Fibroblast of lung (primary cell): ENCODE data around the gene KRT78. TPM values are rescaled to one million over a fixed set of nuclear protein-coding genes. Genes with fewer than 3 reads are reported as not detected.

Source experiments
- DNase-seq, 2 donors: peaks; one replicate each; pipeline versions ENCODE4 v3.0.0 to v3.0.0-alpha.2; 2010; ENCODE audit warnings: low read depth in 2 of 2
- H2AFZ ChIP-seq: 2 replicates; pipeline ENCODE4 v1.5.1; 2012; ENCODE audit warnings: low read length, control low read depth, inconsistent platforms
- H3K27ac ChIP-seq: 2 replicates; pipeline ENCODE4 v1.5.1; 2011; ENCODE audit warnings: low read length, control low read depth; ENCODE audit not compliant: insufficient read depth
- H3K27me3 ChIP-seq: 2 replicates; pipeline ENCODE4 v1.5.1; 2011; ENCODE audit warnings: mild to moderate bottlenecking, low read length; ENCODE audit not compliant: control insufficient read depth, insufficient read depth
- H3K36me3 ChIP-seq: 2 replicates; pipeline ENCODE4 v1.5.1; 2011; ENCODE audit warnings: low read length; ENCODE audit not compliant: control insufficient read depth, insufficient read depth
- H3K4me1 ChIP-seq: 2 replicates; pipeline ENCODE4 v1.5.1; 2011; ENCODE audit warnings: low read length; ENCODE audit not compliant: control insufficient read depth, insufficient read depth; ENCODE audit errors: extremely low read depth
- H3K4me2 ChIP-seq: 2 replicates; pipeline ENCODE4 v1.5.1; 2011; ENCODE audit warnings: low read length, control low read depth; ENCODE audit not compliant: insufficient read depth; ENCODE audit errors: extremely low read depth
- H3K4me3 ChIP-seq, 4 experiments: fragments of 200-600 bp in 1 of 4; sonication (generic) in 1 of 4; replicated peaks in 1 of 4; 2 replicates each; pipeline ENCODE4 v1.5.1; 2011 to 2016; ENCODE audit warnings: low read length in 4 of 4, low read depth in 3 of 4, mild to moderate bottlenecking in 3 of 4, control low read depth in 2 of 4, inconsistent platforms in 1 of 4, mixed read lengths in 1 of 4; ENCODE audit not compliant: insufficient read depth in 1 of 4; ENCODE audit errors: control extremely low read depth in 1 of 4
- H3K79me2 ChIP-seq: 2 replicates; pipeline ENCODE4 v1.5.1; 2012; ENCODE audit warnings: mild to moderate bottlenecking, low read length, inconsistent platforms; ENCODE audit not compliant: control insufficient read depth, insufficient read depth
- H3K9ac ChIP-seq: 2 replicates; pipeline ENCODE4 v1.5.1; 2011; ENCODE audit warnings: mild to moderate bottlenecking, low read length, control low read depth; ENCODE audit not compliant: insufficient read depth
- H3K9me3 ChIP-seq: 2 replicates; pipeline ENCODE4 v1.5.1; 2012; ENCODE audit warnings: low read depth, low read length; ENCODE audit not compliant: control insufficient read depth, insufficient read depth
- H4K20me1 ChIP-seq: 2 replicates; pipeline ENCODE4 v1.5.1; 2011; ENCODE audit warnings: low read length; ENCODE audit not compliant: control insufficient read depth, insufficient read depth; ENCODE audit errors: extremely low read depth
- EZH2 ChIP-seq: IDR thresholded peaks from 2 replicates; pipeline ENCODE4 v1.5.1; 2012; ENCODE audit warnings: low read length, control low read depth, mild to moderate bottlenecking; ENCODE audit errors: missing control alignments
- polyA plus RNA-seq, 2 donors: library from polyadenylated mRNA; depleted of rRNA in 1 of 2; stranded (reverse) in 1 of 2; unstranded in 1 of 2; fragments of >200 nt; gene quantifications; 2 replicates each; pipeline ENCODE4 v1.2.1, GENCODE V29; 2011 to 2012; ENCODE audit warnings: missing spikeins in 1 of 2
- total RNA-seq: library from RNA; depleted of rRNA; stranded (reverse); fragments of >200 nt; gene quantifications from 2 replicates; pipeline ENCODE4 v1.2.1, GENCODE V29; 2014
- TF ChIP-seq, protein P1 (sequence below), 2 donors: IDR thresholded peaks in 1 of 2; conservative IDR thresholded peaks in 1 of 2; 1 replicate in 1 of 2; 2 replicates in 1 of 2; pipeline ENCODE4 v1.5.1; 2011 to 2012; ENCODE audit warnings: low read length in 2 of 2, control low read depth in 1 of 2, inconsistent platforms in 1 of 2, low read depth in 1 of 2, mild to moderate bottlenecking in 1 of 2

The KRT78 gene
- total and polyA plus RNA-seq, 2 donors (not counting 1 experiment from before 2014, with no cell fraction given): not detected

DNA sequence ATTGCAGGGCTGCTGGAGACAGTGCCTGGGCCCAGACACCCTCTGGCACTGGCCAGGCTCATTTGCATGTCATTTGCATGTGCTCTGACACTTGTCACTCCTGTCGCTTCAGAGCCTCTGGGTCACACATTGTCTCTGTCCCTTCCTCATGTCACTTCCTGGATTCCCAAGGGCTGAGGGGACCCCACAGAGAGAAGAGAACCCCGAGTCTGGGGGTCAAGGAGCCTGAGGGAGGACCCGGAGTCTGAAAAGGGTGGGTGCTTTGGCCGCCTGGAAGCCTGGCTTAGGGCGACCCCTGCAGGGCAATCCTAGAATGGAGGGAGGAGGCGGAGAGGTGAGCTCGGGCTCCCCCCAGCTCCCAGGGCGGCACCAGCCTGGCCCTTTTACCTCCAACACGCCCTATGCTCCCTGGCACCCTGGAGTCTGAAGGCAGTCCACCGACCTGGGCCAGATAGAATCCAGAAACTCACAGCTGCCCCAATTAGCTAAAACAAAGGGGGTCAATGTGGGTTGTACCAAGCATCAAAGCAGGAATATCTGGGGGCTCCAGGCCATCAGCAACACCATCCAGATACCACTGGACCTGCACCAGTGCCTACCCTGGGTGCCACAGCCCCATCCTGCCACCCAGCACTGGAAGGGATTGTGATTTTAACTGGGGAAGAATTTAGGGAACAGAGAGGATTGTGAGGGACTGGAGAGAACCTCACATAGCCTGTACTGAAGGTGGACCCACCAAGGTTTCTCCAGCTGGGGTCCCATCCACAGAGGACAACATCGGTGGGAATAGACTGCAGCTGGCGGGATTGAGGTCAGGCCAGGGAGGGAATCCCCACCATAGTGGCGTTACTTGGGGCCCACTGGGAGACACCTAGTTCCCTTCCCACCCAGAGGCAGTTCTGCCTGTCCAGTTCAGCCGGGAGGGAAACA lies 21.8 kb upstream of the KRT78 start:
- peak in 1 of 2 donors; percentile 30 for DNase-seq
- Histone ChIP-seq H3K4me3 (no peak overlapping the region), H3K27me3 (no peaks in the 10 kb centered on the region), H3K9me3 (no peaks in the 10 kb centered on the region), H3K79me2 (no peaks in the 10 kb centered on the region), H3K9ac (no peak overlapping the region), H3K4me1 (peaks cover 34% of the 10 kb centered on the region), H3K36me3 (no peaks in the 10 kb centered on the region), H2AFZ (peak overlapping the region; percentile 12), H3K27ac (peak overlapping the region; percentile 82), H4K20me1 (no peaks in the 10 kb centered on the region), H3K4me2 (peak overlapping the region; percentile 56)
- TF ChIP-seq EZH2: no peak
- TF ChIP-seq, protein P1, sequence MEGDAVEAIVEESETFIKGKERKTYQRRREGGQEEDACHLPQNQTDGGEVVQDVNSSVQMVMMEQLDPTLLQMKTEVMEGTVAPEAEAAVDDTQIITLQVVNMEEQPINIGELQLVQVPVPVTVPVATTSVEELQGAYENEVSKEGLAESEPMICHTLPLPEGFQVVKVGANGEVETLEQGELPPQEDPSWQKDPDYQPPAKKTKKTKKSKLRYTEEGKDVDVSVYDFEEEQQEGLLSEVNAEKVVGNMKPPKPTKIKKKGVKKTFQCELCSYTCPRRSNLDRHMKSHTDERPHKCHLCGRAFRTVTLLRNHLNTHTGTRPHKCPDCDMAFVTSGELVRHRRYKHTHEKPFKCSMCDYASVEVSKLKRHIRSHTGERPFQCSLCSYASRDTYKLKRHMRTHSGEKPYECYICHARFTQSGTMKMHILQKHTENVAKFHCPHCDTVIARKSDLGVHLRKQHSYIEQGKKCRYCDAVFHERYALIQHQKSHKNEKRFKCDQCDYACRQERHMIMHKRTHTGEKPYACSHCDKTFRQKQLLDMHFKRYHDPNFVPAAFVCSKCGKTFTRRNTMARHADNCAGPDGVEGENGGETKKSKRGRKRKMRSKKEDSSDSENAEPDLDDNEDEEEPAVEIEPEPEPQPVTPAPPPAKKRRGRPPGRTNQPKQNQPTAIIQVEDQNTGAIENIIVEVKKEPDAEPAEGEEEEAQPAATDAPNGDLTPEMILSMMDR (conservative IDR thresholded peaks at IDR 0.05 in 1 of 2, IDR thresholded peaks at IDR 0.05 in 1 of 2; ENCODE audit: low read depth in 1 of 2, low read length in 2 of 2): peak; percentile 46 to 73

DNA sequence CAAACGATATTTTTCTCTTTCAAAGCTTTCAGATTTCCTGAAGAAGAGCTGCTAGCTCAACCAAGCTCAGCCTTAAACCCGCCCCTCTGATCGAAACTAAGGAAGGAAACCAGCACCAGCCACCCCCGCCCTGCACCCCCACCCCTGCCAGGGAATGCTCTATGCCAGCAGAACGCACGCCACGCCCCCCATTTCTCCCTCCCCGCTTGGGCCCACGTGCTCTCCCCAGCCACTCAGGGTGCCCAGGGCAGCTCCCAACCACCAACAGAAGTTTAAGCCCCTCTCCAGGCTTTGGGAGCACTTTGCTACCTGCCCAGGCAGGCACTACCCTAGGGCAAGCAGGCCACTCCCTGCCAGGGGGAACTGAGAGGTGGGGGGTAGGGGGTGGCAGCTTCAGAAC lies 18.8 kb upstream of the KRT78 start:
- Histone ChIP-seq H3K36me3 (no peaks in the 10 kb centered on the region), H3K4me1 (peaks cover 20% of the 10 kb centered on the region), H3K4me3 (no peak overlapping the region), H3K27me3 (no peaks in the 10 kb centered on the region), H2AFZ (no peak overlapping the region), H3K9me3 (no peaks in the 10 kb centered on the region), H3K79me2 (no peaks in the 10 kb centered on the region), H4K20me1 (no peaks in the 10 kb centered on the region), H3K4me2 (no peak overlapping the region), H3K9ac (no peak overlapping the region), H3K27ac (no peak overlapping the region)
- no peak for DNase-seq
- TF ChIP-seq EZH2: no peak
- TF ChIP-seq, protein P1 (conservative IDR thresholded peaks at IDR 0.05 in 1 of 2, IDR thresholded peaks at IDR 0.05 in 1 of 2; ENCODE audit: low read depth in 1 of 2, low read length in 2 of 2): no peak

GRCh38 chr12:52867152-52867551 lies 18.4 kb upstream of the KRT78 start:
- Histone ChIP-seq H3K36me3 (no peaks in the 10 kb centered on the region), H3K4me2 (no peak overlapping the region), H4K20me1 (no peaks in the 10 kb centered on the region), H3K9me3 (no peaks in the 10 kb centered on the region), H3K79me2 (no peaks in the 10 kb centered on the region), H3K4me3 (no peak overlapping the region), H3K4me1 (peaks cover 17% of the 10 kb centered on the region), H3K27ac (no peak overlapping the region), H2AFZ (no peak overlapping the region), H3K9ac (no peak overlapping the region), H3K27me3 (no peaks in the 10 kb centered on the region)
- no peak for DNase-seq
- TF ChIP-seq EZH2: no peak
- TF ChIP-seq, protein P1 (conservative IDR thresholded peaks at IDR 0.05 in 1 of 2, IDR thresholded peaks at IDR 0.05 in 1 of 2; ENCODE audit: low read depth in 1 of 2, low read length in 2 of 2): no peak
